GM10248 (cell line): Measurements from ENCODE around the gene TBXT.

Experiments
- CTCF ChIA-PET: fragments of 300-600 bp; sonication (Branson Sonifier 250); formaldehyde crosslinking; extraction: SDS; loops from one replicate; lab custom pipeline; 2021; ENCODE audit warnings: antibody characterized with exemption; lab: Yijun Ruan, JAX
- POLR2A ChIA-PET: fragments of 350-650 bp; sonication (Branson Sonifier 250); formaldehyde crosslinking; extraction: SDS; loops from one replicate; lab custom pipeline; 2020; ENCODE audit warnings: antibody characterized with exemption; lab: Yijun Ruan, JAX
- DNase-seq: peaks from one replicate; pipeline ENCODE4 v3.0.0; 2012; ENCODE audit errors: extremely low spot score
- TF ChIP-seq, protein P1 (sequence below): IDR thresholded peaks from 2 replicates; pipeline ENCODE4 v1.5.1; 2012; ENCODE audit warnings: mild to moderate bottlenecking, low read depth; ENCODE audit errors: extremely low read depth, missing control alignments, control extremely low read depth

TBXT gene

GRCh38 chr6:166121726-166122125 is 45.9 kb downstream of the TBXT start:
- TF ChIP-seq, protein P1, sequence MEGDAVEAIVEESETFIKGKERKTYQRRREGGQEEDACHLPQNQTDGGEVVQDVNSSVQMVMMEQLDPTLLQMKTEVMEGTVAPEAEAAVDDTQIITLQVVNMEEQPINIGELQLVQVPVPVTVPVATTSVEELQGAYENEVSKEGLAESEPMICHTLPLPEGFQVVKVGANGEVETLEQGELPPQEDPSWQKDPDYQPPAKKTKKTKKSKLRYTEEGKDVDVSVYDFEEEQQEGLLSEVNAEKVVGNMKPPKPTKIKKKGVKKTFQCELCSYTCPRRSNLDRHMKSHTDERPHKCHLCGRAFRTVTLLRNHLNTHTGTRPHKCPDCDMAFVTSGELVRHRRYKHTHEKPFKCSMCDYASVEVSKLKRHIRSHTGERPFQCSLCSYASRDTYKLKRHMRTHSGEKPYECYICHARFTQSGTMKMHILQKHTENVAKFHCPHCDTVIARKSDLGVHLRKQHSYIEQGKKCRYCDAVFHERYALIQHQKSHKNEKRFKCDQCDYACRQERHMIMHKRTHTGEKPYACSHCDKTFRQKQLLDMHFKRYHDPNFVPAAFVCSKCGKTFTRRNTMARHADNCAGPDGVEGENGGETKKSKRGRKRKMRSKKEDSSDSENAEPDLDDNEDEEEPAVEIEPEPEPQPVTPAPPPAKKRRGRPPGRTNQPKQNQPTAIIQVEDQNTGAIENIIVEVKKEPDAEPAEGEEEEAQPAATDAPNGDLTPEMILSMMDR = no peak
- no peak for DNase-seq
- ChIA-PET POLR2A (no interaction called here), CTCF (interaction anchor here (1.6 kb wide), 1 partner anchor 14 kb away, joined by 4 read pairs; no protein-coding TSS in a partner anchor)

- DNase-seq = no peak
- CTCF ChIA-PET = interaction anchor here (1.2 to 2.1 kb wide), 2 partner anchors 13 to 18 kb away, joined by 3 to 12 read pairs; no protein-coding TSS in a partner anchor
- TF ChIP-seq, protein P1 = no peak
- POLR2A ChIA-PET = no interaction called here
Observed at GRCh38 chr6:166119116-166119911, 48.3 kb downstream of the TBXT start.

DNA sequence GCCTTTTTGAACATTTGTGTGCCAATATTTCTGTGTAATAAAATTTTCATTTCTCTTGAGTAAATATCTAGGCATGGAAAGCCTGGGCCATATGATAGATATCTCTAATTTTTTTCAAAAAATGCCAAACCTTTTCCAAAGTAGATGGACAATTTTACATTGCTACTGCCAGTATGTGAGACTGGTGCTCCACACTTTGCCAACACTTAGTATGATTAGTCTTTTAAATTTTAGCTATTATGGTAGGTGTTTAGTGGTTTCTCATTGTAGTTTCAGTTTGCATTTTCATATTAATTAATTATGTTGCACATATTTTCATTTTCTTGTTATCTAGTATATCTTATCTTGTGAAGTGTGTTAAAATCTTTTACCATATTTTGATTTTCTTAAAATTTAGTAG is 52.0 kb downstream of the TBXT start:
- ChIA-PET POLR2A (no interaction called here), CTCF (interaction anchor here (1.3 to 2.2 kb wide), 2 partner anchors 10 to 230 kb away, joined by 4 to 9 read pairs; no protein-coding TSS in a partner anchor)
- DNase-seq = no peak
- TF ChIP-seq, protein P1 = no peak

DNA sequence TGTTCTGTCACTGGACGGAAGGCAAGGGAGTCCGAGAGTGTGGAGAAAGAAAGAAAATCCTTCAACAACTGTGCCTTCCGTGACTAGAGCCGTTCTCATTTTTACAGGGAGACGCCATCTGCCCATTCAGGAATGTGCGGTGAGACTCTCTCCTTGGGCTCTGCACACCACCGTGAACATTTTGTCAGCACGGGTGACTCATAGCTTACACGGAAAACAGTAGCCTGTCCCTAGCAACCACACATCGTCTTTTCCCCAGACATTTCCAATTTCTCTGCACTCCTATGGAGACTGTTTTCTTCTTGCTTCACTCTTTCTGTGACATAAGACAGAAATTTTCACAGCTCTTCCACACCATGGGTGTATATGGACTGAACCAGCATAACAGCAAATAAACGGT is 55.1 kb downstream of the TBXT start:
- CTCF ChIA-PET = no interaction called here
- POLR2A ChIA-PET = no interaction called here
- TF ChIP-seq, protein P1 = no peak
- no peak for DNase-seq

DNA sequence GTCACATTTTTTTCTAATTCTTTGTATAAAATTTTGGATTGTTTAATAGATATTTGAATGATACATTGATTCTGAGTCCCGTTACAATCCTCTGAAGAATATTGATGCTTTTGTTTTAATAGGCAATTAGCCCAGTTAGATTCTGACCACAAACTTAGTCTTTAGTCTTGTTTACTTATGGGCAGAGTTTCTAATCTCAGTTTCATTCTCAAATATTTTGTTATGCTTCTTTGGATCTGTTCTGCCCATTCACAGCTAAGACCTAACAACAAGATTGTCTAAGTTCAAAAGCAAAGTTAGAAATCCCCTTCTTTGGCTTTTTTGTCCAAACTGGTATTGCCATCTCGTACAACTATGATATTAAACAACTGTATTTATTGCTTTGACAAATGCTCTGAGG is 58.0 kb downstream of the TBXT start:
- TF ChIP-seq, protein P1 = no peak
- POLR2A ChIA-PET = no interaction called here
- DNase-seq = no peak
- CTCF ChIA-PET = no interaction called here
